Measurements from ENCODE around the gene TMEM259. TPM values are rescaled to one million over a fixed set of nuclear protein-coding genes. Genes with fewer than 3 reads are reported as not detected.
A peak's percentile ranks its signal among the peaks of the same experiment; 100 is the strongest.

Gene TMEM259
- total and polyA plus RNA-seq, 9 of the 15 experiments (the other 6 are each of a cell fraction or from before 2014, with no cell fraction given) = 0.52 to 231 (median 63.6) TPM

DNA sequence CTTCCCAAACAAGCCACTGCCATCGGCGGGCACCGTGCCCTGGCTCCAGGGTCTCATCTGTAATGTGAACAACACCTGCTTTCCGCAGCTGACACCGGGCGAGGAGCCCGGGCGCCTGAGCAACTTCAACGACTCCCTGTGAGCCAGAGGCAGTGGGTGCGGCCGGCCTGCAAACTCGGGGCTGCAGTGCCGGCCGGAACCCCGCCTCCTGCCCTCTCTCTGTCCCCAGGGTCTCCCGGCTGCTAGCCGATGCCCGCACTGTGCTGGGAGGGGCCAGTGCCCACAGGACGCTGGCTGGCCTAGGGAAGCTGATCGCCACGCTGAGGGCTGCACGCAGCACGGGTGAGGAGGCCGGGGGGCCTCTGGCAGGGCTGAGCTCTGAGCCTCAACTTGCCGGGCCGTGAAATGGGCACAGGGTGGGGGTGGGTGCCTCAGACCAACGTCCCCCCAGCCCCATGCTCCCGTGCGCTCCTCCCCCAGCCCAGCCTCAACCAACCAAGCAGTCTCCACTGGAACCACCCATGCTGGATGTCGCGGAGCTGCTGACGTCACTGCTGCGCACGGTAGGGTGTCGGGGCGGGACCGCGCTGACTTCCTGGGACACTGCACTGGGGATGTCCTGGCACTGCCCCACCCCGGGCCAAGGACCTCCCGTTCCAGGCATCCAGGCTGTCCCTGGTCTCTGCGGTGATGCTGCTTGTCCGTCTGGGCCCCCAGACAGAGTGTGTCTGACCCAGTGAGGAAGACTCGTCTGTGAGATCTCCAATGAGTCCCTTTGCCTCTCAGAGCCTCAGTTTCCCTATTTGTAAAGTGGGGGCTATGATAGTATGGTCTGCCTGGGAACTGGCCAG lies 21.1 kb upstream of the TMEM259 start:
- peak overlapping the region; percentile 57 for H2AFZ ChIP-seq (ENCODE audit: low read depth, low read length)
- peak overlapping the region; percentile 72 for H3K27ac ChIP-seq (ENCODE audit: extremely low read depth, low read depth, low read length)
- no peaks in the 10 kb centered on the region for H3K27me3 ChIP-seq (ENCODE audit: control insufficient read depth in 2 of 2, insufficient read depth in 2 of 2, low read length in 2 of 2)
- intact Hi-C loops (cut with micrococcal nuclease) (loop anchor here (1.0 to 5.0 kb wide), 4 partner anchors 14 to 60 kb away; partner anchors contain the start of genes GPX4, RNU6-2 and TMEM259), in situ Hi-C loops (cut with MboI) (no loop called here)
- H3K4me2 ChIP-seq (ENCODE audit: insufficient read depth, low read length) = peak overlapping the region; percentile 92
- H3K36me3 ChIP-seq (ENCODE audit: control insufficient read depth, insufficient read depth, low read length) = peaks cover 46% of the 10 kb centered on the region; the same call in 2 of the 3 replicates
- POLR2A ChIA-PET = interaction anchor here (0.6 to 11.0 kb wide), 9 partner anchors 13 to 709 kb away, joined by 3 to 176 read pairs (median 4); partner anchors contain the start of genes ARHGAP45, CIRBP, CNN2 and RNU6-2
- H3K79me2 ChIP-seq (ENCODE audit: control insufficient read depth, insufficient read depth, low read length) = peaks cover 41% of the 10 kb centered on the region
- 9% methylated on average over 39 of the region's 43 CpGs for WGBS (ENCODE audit: insufficient coverage, low coverage, missing lambda C conversion rate)
- no peaks in the 10 kb centered on the region for H4K20me1 ChIP-seq (replicated peaks; ENCODE audit: control insufficient read depth, insufficient read depth, low read length)
- BruUV-seq (replicated peaks) = no TSS peak
- no peaks in the 10 kb centered on the region for H3K9me1 ChIP-seq (ENCODE audit: control insufficient read depth, insufficient read depth, low read length)
- H3K9me3 ChIP-seq (replicated peaks; ENCODE audit: control insufficient read depth, insufficient read depth, low read depth, low read length) = no peaks in the 10 kb centered on the region
- FAIRE-seq (peak; percentile 83), DNase-seq (ENCODE audit: extremely low read depth in 1 of 4, low spot score in 3 of 4) (peak; percentile 64 to 96 (median 72)), ATAC-seq (peak; percentile 40)
- H3K4me1 ChIP-seq (replicated peaks in 1 of 2; ENCODE audit: control insufficient read depth in 2 of 2, insufficient read depth in 2 of 2, low read length in 2 of 2) = peaks cover 39 to 81% of the 10 kb centered on the region in 2 experiments
- CTCF ChIA-PET (ENCODE audit: low intra/inter-chr PET ratio) = no interaction called here
- peak overlapping the region; percentile 64 to 91 for H3K9ac ChIP-seq (ENCODE audit: insufficient read depth in 1 of 2, low read depth in 2 of 2, low read length in 2 of 2)
- peak overlapping the region; percentile 55 for H3K4me3 ChIP-seq
- TF ChIP-seq ZFPM2 (CRISPR knock-in tag; IDR thresholded peaks at IDR 0.05) (no peak), PCBP2 (IDR thresholded peaks at IDR 0.05; ENCODE audit: low read depth, low read length, poor library complexity, severe bottlenecking) (no peak), RBM17 (IDR thresholded peaks at IDR 0.05; ENCODE audit: borderline replicate concordance, low read depth, low read length) (no peak), KLF10 (CRISPR knock-in tag; IDR thresholded peaks at IDR 0.05) (no peak), SIN3B (IDR thresholded peaks at IDR 0.05; ENCODE audit: low read depth) (peak; percentile 75), CBX3 (IDR thresholded peaks at IDR 0.05; ENCODE audit: borderline replicate concordance in 1 of 2, low read length in 2 of 2) (peak in 1 of 2 experiments; percentile 27; a peak in 1 of 3 replicates), HLTF (IDR thresholded peaks at IDR 0.05) (no peak; the same call in 1 of the 2 replicates), E2F5 (CRISPR knock-in tag; IDR thresholded peaks at IDR 0.05) (no peak), CREB3 (tag; conservative IDR thresholded peaks at IDR 0.05; ENCODE audit: low read depth) (no peak), NFXL1 (CRISPR knock-in tag; IDR thresholded peaks at IDR 0.05) (no peak), PURB (CRISPR knock-in tag; IDR thresholded peaks at IDR 0.05; ENCODE audit: low read depth) (no peak), EP400 (IDR thresholded peaks at IDR 0.05) (peak; percentile 81)
